ENCODE measurements around the gene LRBA. TPM values are rescaled to one million over a fixed set of nuclear protein-coding genes. Genes with fewer than 3 reads are reported as not detected.

The LRBA gene
- total RNA-seq, 1 experiment from 2014 or later: 55.3 TPM

GRCh38 chr4:150852216-150852615 lies 162.9 kb downstream of the LRBA start:
- Histone ChIP-seq H3K9ac (ENCODE audit: extremely low read depth, insufficient read length, low read length) (no peak overlapping the region), H3K79me1 (ENCODE audit: insufficient read depth, low read depth, low read length, poor library complexity, severe bottlenecking) (no peaks in the 10 kb centered on the region), H4K8ac (replicated peaks; ENCODE audit: insufficient read length, low read depth, low read length) (no peak overlapping the region), H2AK5ac (ENCODE audit: insufficient read length, low read length) (no peak overlapping the region), H4K20me1 (ENCODE audit: control insufficient read depth, insufficient read depth, insufficient read length) (no peaks in the 10 kb centered on the region), H2BK20ac (ENCODE audit: low read depth, low read length, poor library complexity, severe bottlenecking) (no peak overlapping the region), H4K5ac (ENCODE audit: insufficient read length, low read depth, low read length) (no peak overlapping the region), H2BK5ac (ENCODE audit: insufficient read length, low read length) (no peak overlapping the region), H3K4me2 (ENCODE audit: insufficient read depth, insufficient read length, low read length) (no peak overlapping the region), H3K4ac (ENCODE audit: low read depth, low read length) (no peak overlapping the region), H3K23me2 (ENCODE audit: insufficient read length, low read depth, low read length, poor library complexity, severe bottlenecking) (no peaks in the 10 kb centered on the region), H3K27ac (ENCODE audit: insufficient read length, low read depth, low read length) (no peak overlapping the region), H2AFZ (ENCODE audit: low read length) (no peak overlapping the region), H3K9me3 (ENCODE audit: control insufficient read depth, low read depth, low read length) (no peaks in the 10 kb centered on the region), H3K79me2 (ENCODE audit: insufficient read depth, low read length) (no peaks in the 10 kb centered on the region), H4K91ac (ENCODE audit: insufficient read length, low read depth, low read length) (no peak overlapping the region), H3K18ac (ENCODE audit: insufficient read length, low read depth, low read length) (no peak overlapping the region), H2BK12ac (ENCODE audit: insufficient read length, low read depth, low read length) (no peak overlapping the region), H3K14ac (ENCODE audit: insufficient read depth, low read length) (no peak overlapping the region), H3K23ac (ENCODE audit: insufficient read length, low read depth, low read length) (no peak overlapping the region), H3T11ph (ENCODE audit: low read length) (no peak overlapping the region), H2BK15ac (ENCODE audit: low read depth, low read length) (no peak overlapping the region), H2BK120ac (ENCODE audit: low read depth, low read length, poor library complexity, severe bottlenecking) (no peak overlapping the region), H3K4me1 (ENCODE audit: insufficient read depth, low read length) (no peaks in the 10 kb centered on the region), H3K56ac (ENCODE audit: insufficient read length, low read depth, low read length) (no peak overlapping the region), H3K27me3 (ENCODE audit: insufficient read depth, low read length) (no peaks in the 10 kb centered on the region)
- no peak for TF ChIP-seq CTCF (conservative IDR thresholded peaks at IDR 0.05)
- no peaks in the 10 kb centered on the region for H3K9me3 Mint-ChIP-seq
- H3K27ac Mint-ChIP-seq: no peak overlapping the region
- peaks cover 10 to 33% (median 21%) of the 10 kb centered on the region in 3 experiments for H3K36me3 Mint-ChIP-seq (ENCODE audit: insufficient read depth in 1 of 3, low read depth in 3 of 3)
- no peak for DNase-seq
- WGBS (ENCODE audit: extremely low coverage, insufficient read length, low lambda C conversion rate): no CpG with 5 or more reads among the region's 1 CpG
- no peaks in the 10 kb centered on the region for H3K27me3 Mint-ChIP-seq (ENCODE audit: low read depth)
- H3K4me1 Mint-ChIP-seq: peaks cover 8 to 11% of the 10 kb centered on the region in 2 experiments; a peak in 3 of 4 replicates
- no peak overlapping the region for H3K4me3 Mint-ChIP-seq
